ENCODE measurements around the gene NLRC5.

The NLRC5 gene

DNA sequence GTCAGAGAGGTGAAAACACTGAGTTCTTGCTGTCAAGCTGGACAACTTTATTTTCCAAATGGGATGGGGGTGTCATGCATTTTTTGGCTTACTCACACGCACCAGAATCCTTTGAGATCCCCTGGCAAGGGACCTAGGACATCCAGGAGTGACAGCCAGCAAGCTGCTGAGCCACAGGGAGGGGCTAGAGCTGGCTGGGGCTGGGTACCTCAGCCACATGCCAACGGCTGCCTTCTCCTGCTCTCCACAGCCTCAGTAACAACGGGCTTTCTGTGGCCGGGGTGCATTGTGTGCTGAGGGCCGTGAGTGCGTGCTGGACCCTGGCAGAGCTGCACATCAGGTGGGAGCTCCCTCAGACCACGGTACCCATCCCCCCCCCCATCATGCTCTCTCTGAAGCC lies 47.6 kb downstream of the NLRC5 start:
- ChIA-PET CTCF (interaction anchor here (1.3 kb wide), 1 partner anchor 73 kb away, joined by 3 read pairs; no protein-coding TSS in a partner anchor), POLR2A (no interaction called here)
- Histone ChIP-seq H3K9me3 (ENCODE audit: control insufficient read depth, insufficient read depth, low read depth, low read length) (no peaks in the 10 kb centered on the region), H3K4me3 (ENCODE audit: low read depth, low read length) (no peak overlapping the region), H3K27ac (ENCODE audit: extremely low read depth, low read depth, low read length) (no peak overlapping the region), H3K4me1 (ENCODE audit: control insufficient read depth, insufficient read depth, low read length) (no peaks in the 10 kb centered on the region), H3K36me3 (ENCODE audit: control insufficient read depth in 2 of 2, insufficient read depth in 1 of 2, low read length in 2 of 2) (peaks cover 0 to 5% of the 10 kb centered on the region in 2 experiments; a peak in 1 of 3 replicates)
- TF ChIP-seq ZNF837 (tag by site-specific recombination; IDR thresholded peaks at IDR 0.05) (no peak), PRDM10 (tag by site-specific recombination; IDR thresholded peaks at IDR 0.05) (0 out of 2 replicates have a peak, but pooled peaks have one; percentile 30)

DNA sequence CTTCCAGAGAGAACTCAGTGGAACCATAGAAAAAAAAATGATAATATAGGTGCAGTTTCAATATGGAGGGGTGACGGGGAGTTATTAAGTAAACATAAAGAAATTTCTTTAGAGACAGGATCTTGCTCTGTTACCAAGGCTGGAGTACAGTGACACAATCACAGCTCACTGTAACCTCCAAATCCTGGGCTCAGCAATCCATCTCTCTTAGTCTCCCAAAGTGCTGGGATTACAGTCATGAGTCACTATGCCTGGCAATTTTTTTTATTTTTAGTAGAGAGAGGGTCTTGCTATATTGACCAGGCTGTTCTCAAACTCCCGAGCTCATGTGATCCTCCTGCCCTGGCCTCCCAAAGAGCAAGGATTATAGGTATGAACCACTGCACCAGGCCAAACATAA lies 48.8 kb downstream of the NLRC5 start:
- POLR2A ChIA-PET: interaction anchor here (0.7 kb wide), 1 partner anchor 853 kb away, joined by 3 read pairs; no protein-coding TSS in a partner anchor
- no peak overlapping the region for H3K27ac ChIP-seq (ENCODE audit: extremely low read depth, low read depth, low read length)

DNA sequence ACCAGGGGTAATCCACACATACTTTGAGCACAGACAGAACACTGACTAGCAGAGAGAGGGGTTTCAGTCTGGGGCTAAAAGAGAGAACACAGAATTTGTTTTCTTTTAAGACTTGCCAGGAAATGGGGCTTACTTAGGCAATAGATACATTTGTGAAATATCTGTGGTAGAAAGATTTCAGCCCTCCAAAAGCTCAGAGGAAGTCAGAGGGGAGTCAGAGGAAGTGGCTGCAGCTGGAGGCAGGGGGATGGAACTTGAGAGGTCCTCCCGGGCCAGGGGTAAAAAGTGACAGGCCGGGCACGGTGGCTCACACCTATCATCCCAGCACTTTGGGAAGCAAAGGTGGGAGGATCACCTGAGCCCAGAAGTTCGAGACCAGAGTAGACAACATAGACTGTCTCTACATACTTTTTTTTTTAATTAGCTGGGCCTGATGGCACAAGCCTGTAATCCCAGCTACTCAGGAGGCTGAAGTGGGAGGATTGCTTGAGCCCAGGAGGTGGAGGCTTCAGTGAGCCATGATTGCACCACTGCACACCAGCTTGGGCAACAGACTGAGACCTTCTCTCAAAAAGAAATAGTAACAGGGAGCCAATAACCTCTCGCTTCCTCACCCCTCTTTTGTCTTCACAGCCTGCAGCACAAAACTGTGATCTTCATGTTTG lies 49.9 kb downstream of the NLRC5 start:
- no peaks in the 10 kb centered on the region for H3K9me3 ChIP-seq (ENCODE audit: control insufficient read depth, insufficient read depth, low read depth, low read length)
- TF ChIP-seq ZNF155 (tag by site-specific recombination; IDR thresholded peaks at IDR 0.05): no peak
- TF ChIP-seq, protein P1, sequence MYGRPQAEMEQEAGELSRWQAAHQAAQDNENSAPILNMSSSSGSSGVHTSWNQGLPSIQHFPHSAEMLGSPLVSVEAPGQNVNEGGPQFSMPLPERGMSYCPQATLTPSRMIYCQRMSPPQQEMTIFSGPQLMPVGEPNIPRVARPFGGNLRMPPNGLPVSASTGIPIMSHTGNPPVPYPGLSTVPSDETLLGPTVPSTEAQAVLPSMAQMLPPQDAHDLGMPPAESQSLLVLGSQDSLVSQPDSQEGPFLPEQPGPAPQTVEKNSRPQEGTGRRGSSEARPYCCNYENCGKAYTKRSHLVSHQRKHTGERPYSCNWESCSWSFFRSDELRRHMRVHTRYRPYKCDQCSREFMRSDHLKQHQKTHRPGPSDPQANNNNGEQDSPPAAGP (tag by site-specific recombination; IDR thresholded peaks at IDR 0.05): no peak
- no peak for TF ChIP-seq ELK4 (IDR thresholded peaks at IDR 0.05; ENCODE audit: borderline replicate concordance, low read depth, low read length)
- no peak for TF ChIP-seq ZNF433 (tag by site-specific recombination; IDR thresholded peaks at IDR 0.05; ENCODE audit: low read depth)
- no peak for TF ChIP-seq ZNF169 (tag by site-specific recombination; IDR thresholded peaks at IDR 0.05)
- TF ChIP-seq, protein P2, sequence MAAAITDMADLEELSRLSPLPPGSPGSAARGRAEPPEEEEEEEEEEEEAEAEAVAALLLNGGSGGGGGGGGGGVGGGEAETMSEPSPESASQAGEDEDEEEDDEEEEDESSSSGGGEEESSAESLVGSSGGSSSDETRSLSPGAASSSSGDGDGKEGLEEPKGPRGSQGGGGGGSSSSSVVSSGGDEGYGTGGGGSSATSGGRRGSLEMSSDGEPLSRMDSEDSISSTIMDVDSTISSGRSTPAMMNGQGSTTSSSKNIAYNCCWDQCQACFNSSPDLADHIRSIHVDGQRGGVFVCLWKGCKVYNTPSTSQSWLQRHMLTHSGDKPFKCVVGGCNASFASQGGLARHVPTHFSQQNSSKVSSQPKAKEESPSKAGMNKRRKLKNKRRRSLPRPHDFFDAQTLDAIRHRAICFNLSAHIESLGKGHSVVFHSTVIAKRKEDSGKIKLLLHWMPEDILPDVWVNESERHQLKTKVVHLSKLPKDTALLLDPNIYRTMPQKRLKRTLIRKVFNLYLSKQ (tag by site-specific recombination; IDR thresholded peaks at IDR 0.05; ENCODE audit: borderline replicate concordance): no peak
- no peak for TF ChIP-seq HIC1 (tag by site-specific recombination; IDR thresholded peaks at IDR 0.05)
- TF ChIP-seq, protein P3, sequence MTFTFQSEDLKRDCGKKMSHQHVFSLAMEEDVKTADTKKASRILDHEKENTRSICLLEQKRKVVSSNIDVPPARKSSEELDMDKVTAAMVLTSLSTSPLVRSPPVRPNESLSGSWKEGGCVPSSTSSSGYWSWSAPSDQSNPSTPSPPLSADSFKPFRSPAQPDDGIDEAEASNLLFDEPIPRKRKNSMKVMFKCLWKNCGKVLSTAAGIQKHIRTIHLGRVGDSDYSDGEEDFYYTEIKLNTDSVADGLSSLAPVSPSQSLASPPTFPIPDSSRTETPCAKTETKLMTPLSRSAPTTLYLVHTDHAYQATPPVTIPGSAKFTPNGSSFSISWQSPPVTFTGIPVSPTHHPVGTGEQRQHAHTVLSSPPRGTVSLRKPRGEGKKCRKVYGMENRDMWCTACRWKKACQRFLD (tag by site-specific recombination; IDR thresholded peaks at IDR 0.05): no peak
- TF ChIP-seq PATZ1 (tag by site-specific recombination; IDR thresholded peaks at IDR 0.05): no peak
- H3K4me1 ChIP-seq (ENCODE audit: control insufficient read depth, insufficient read depth, low read length): no peaks in the 10 kb centered on the region
- H3K36me3 ChIP-seq (ENCODE audit: control insufficient read depth in 2 of 2, insufficient read depth in 1 of 2, low read length in 2 of 2): peaks cover 0 to 5% of the 10 kb centered on the region in 2 experiments; a peak in 1 of 3 replicates
- no peak overlapping the region for H3K4me3 ChIP-seq (ENCODE audit: low read depth, low read length)
- no peak overlapping the region for H3K27ac ChIP-seq (ENCODE audit: extremely low read depth, low read depth, low read length)
- ChIA-PET CTCF (interaction anchor here (0.6 kb wide), 1 partner anchor 75 kb away, joined by 3 read pairs; no protein-coding TSS in a partner anchor), POLR2A (no interaction called here)

More for the DNA sequence above, 48.8 kb downstream of the NLRC5 start:
- Histone ChIP-seq H3K9me3 (ENCODE audit: control insufficient read depth, insufficient read depth, low read depth, low read length) (no peaks in the 10 kb centered on the region), H3K36me3 (ENCODE audit: control insufficient read depth in 2 of 2, insufficient read depth in 1 of 2, low read length in 2 of 2) (peaks cover 0 to 5% of the 10 kb centered on the region in 2 experiments; a peak in 1 of 3 replicates), H3K4me3 (ENCODE audit: low read depth, low read length) (no peak overlapping the region), H3K4me1 (ENCODE audit: control insufficient read depth, insufficient read depth, low read length) (no peaks in the 10 kb centered on the region)
- CTCF ChIA-PET: interaction anchor here (0.6 to 1.3 kb wide), 2 partner anchors 46 to 74 kb away, joined by 3 read pairs; no protein-coding TSS in a partner anchor
- TF ChIP-seq ZNF394 (tag by site-specific recombination; IDR thresholded peaks at IDR 0.05; ENCODE audit: borderline replicate concordance) (no peak), ZNF596 (tag by site-specific recombination; IDR thresholded peaks at IDR 0.05) (no peak), ZNF416 (tag by site-specific recombination; IDR thresholded peaks at IDR 0.05) (no peak), YY1 (tag by site-specific recombination; IDR thresholded peaks at IDR 0.05) (no peak)
